DMS53 (cell line): ENCODE data around the gene C1orf21.

Experiments
- DNase-seq: peaks from one replicate; lab custom pipeline; 2025; lab: John Stamatoyannopoulos, UW

Gene C1orf21

DNA sequence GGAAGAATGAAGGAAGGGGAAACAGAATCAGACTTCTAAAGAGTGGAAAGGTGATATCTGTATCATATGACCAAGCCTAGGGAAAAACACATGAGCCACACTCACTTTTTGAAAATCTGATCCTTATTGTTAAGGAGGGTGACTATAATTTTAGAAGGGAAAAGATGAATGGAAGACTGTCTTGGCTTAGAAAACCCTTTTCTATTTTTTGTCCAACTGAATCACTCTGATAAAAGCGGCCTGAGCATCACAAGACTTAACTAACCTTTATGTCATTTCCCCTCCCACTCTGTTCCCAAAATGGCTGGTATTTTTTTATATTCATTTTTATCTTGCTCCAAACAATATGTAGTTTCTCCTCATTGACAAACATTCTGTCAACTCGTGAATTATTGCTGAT is 169.8 kb downstream of the C1orf21 start:
- DNase-seq, result no peak

DNA sequence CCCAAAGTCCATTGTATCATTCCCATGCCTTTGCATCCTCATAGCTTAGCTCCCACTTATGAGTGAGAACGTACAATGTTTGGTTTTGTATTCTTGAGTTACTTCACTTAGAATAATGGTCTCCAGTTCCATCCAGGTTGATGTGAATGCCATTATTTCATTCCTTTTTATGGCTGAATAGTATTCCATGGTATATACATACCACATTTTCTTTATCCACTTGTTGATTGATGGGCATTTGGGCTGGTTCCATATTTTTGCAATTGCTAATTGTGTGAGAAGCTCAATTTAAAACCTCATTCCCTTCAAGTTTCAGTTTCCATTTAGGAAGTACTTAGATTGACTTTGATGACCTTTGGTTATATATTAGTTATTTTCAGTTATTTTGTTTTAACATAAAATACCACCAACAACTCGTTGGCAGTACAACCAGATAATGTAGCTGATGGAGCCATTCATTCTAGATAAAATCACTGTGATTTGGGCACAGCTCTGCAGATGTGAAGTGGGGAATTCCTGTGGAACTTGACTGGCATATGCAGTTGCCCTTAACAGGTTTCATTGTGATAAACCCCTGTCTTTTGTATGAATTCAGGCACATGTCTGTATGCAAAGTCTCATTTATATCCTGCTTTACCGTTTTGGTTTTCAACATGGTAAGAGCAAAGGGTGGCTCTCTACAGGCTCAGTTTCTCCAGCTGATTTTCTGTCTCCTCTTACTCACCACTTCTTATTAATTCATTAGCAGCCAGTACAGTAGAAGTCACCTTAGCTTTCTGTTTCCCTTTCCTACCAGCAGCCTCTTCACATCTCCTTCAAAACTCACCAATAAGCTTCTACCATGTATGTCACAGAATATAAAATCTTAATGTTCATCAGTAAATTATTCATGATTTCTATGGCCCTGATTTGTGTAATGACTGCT is 170.9 kb downstream of the C1orf21 start:
- DNase-seq, result no peak

DNA sequence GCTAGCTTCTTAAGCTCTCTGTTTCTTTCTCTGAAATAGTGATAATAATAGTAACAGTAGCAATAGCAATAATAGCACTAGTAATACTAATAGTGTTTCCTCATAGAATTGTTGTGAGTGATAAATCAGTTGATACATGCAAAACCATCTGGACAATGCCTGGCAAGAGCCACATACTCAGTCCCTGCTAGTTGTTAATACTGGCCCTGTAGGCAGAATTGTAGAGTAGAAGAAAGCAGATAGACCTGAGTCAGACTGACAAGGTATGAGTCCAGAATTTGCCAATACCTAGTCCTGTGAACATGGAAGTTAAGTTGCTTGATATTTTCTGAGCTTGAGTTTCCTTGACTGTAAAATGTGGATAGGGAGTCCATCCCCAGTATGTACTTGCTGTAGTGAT is 171.9 kb downstream of the C1orf21 start:
- no peak for DNase-seq

DNA sequence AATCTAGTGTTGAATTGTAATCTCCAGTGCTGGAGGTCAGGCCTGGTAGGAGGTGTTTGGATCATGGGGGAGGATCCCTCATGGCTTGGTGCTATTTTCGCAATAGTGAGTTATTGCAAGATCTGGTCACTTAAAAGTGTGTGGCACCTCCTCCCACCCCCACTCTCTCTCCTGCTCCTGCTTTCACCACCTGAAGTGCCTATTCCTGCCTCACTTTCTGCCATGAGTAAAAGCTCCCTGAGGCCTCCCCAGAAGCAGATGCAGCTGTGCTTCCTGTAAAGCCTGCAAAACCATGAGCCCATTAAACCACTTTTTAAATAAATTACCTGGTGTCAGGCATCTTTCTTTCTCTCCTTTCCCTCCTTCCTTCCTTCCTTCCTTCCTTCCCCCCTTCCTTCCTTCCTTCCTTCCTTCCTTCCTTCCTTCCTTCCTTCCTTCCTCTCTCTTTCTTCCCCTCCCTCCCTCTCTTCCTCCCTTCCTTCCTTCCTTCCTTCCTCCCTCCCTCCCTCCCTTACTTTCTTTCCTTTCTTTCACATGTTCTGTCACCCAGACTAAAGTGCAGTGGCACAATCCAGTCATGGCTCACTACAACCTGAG is 172.4 kb downstream of the C1orf21 start:
- no peak for DNase-seq

DNA sequence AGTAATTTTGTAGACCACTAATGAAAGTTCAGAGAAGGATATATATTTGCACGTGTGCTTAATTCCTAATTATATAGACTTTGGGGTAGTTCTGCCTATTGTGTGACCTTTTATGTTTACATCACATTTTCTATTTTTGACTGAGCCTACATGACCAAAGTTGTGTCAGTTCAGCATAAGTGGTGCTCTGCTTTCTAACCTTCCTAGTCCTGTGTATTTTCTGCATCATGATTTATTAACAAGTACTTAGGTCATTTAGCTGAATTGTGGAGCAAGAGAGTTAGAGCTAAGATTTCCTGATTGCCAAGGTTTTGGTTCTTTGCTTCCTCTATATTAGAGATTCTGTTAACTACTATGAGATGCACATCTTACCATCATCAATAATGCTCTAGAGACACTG is 176.0 kb downstream of the C1orf21 start:
- DNase-seq, result no peak

DNA sequence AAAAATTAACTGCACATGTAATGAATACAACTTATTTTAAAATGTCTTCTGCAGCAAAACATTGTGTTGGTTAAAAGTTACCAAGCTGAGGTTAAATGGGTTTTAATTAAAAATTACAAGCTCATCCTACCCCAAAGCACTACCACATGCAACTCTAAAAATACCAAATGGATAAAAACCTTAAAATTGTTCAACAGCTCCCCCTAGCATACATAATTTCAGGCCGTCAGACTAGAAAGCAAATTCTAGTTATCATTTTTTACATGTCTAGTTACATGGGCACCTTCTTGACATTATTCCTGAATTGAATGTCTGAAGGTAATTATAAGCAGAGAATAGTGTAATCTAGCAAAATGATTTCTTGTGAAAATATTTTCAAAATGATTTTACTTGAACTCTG is 176.5 kb downstream of the C1orf21 start:
- DNase-seq, result peak; percentile 55

DNA sequence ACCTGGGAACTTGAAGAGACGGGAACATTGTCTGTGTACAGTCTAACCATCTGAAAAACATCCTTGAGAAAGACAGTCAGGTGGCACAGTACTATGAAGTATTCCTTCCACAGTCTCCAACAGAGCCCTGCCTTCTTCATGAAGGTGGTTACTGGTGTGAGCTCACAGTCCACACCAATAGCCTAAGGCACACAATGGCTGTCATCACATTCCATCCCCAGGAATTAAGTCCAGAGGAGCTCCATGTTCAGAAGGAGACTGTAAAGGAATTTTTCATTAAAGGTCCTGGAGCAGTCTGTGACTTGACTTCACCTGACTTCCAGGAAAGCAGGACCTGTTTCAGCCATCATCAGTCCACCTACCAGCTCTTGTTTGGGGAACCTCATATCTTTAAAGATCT is 180.2 kb downstream of the C1orf21 start:
- DNase-seq, result no peak

DNA sequence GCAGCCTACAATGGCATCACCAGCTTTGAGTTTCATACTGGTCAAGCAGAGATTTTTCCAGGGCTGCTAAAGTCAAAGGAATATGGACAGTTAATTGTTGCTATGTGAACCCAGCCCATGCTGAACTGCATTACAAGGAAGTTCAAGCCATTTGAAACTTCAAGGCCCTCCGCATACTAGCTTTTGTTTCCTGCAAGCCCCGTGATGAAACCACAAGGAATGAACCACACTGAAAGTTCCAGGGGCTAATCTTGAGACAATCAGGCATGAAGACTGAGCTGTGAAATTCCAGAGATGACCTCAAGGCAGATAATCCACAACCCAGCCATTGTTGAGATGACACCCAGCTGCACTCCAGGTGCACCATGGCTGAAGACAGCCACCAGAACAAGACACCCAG is 180.8 kb downstream of the C1orf21 start:
- DNase-seq, result no peak

DNA sequence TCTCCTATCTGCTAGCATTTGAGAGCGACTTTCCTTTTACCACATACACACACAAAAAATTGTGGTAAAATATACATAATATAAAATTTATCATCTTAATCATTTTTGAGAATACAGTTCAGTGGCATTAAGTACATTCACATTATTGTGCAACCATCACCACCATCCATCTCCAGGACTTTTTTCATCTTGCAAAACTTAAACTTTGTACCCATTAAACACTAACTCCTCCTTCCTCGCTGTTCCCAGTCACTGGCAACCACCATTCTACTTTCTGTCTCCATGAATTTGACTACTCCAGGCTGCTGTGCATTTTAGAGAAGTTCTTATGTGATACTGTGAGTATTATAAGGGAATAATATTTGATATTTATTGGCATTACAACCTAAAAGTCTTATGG is 181.3 kb downstream of the C1orf21 start:
- DNase-seq, result no peak

DNA sequence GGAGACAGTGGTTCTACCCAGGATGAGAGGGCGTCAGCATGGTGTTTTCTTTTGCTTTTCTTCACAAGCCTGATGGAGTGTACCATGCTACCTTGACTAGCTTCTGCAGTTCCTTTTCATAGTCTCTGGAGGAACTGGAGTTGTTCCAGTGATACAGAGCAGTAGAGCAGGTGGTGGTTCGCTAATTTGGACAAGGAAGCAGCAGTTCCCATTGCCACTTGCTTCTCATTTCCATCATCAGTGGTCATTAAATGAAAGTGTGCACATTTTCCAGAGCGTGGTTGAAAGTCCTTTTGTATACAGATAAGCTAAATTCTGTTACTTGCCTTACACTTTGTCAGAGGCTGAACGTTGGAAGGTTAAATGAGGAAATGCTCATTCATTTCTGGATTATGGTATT is 182.3 kb downstream of the C1orf21 start:
- no peak for DNase-seq

DNA sequence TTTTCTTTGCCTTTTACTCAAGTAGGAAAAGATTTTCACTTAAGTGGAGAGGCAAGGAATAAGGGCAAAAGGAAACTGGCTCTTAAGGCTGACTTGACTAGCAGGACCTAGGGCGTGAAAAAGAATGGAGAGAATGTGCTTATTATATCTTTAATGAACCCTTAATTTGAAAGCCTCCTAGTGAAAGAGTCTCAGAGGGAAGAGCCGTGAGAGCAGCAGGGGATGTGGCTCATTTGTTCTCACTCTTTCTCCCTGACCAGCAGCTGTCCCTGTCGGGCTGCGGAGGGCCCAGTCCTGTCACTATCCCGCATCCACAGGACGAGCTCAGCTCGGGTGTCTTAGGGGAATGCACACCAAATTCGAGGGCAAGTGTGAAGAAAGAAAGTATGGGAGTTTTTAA is 187.8 kb downstream of the C1orf21 start:
- no peak for DNase-seq

DNA sequence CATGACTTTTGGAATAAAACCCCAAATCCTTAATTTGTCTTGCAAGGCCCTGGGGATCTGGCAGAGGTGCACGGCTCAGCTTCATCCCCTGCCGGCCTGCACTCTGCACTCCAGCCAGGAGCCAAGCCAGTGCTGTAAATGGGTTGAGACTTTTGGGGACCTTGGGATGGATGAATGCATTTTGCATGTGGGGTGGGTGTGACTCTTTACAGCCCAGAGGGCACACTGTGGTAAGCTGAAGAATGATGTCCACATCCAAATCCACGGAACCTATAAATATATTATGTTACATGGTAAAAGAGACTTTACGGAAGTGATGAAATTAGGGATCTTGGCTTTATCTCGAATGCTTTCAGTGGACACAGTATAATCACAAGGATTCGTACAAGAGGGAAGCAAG is 190.0 kb downstream of the C1orf21 start:
- DNase-seq, result no peak

DNA sequence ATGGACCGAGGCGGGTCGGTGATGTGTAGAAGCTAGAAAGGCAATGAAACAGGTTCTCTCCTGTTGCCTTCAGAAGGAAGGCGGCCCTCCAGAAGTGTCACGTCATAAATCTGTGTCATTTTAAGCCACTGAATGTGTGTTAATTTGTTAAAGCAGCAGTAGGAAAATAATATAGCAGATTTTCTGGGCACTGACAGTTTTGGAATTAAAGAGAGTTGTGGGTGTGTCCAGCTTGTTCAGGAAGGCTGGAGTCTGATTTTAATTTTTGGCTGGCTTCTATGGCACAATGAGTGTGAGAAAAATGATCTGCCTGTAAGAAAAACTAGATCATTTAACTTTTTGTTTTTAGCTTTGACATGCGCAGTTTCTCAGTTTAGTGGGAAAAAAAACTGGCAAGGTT is 190.5 kb downstream of the C1orf21 start:
- DNase-seq, result no peak

DNA sequence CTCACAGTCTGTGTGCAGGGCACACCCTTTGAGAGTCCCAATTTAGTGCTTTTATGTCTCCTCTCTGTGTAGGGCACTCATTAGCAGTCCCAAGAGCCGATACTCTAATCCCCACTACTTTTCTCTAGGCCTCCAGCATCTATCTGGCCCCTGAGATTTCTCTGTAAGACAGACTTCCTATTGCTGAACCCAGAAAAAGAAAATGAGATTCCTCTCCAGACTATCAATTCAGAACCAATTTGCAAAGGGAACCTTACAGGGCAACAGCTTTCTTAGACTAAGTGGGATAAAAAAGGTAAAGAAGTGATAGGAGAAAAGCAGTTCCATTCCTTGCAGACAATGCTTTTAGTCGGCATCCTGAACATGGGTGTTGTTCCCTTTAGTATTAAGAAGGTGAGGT is 195.6 kb downstream of the C1orf21 start:
- no peak for DNase-seq

DNA sequence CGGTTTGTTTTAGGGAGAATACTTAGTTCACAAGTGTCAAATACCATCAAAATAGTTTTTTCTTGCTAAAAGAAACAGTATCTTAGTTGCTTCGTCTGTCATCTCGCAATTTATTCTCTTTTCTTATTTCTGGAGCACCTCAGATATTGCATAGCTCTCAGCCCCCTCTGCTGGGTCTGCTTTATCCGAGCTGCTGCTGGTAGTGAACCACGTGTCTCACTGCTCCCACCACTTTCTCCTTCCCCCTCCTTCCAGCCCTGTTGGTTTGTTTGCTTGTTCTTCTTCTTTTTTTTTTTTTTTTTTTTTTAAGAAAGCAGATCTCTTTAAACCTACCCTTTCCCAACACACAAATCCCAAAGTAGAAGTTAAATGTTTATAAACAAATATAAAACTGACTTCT is 197.0 kb downstream of the C1orf21 start:
- DNase-seq, result no peak

DNA sequence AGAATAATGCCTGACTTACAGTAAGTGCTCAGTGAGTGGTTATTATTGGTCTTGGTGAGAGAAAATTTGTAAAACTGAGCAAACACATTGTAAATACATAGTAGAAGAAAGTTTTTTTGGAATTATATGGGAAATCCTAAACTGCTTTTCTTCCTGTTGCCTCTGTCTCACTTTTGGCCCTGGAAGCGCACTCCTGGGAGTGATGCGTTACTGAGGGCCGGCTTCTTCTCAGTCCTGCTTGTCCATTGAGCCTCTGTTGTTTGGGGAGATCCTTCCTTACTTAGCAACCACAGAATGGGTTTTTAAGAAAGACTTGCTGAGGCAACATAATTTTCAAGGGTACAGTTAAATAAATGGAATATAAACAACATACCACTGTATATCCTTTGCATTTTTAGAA is 201.9 kb downstream of the C1orf21 start:
- no peak for DNase-seq

DNA sequence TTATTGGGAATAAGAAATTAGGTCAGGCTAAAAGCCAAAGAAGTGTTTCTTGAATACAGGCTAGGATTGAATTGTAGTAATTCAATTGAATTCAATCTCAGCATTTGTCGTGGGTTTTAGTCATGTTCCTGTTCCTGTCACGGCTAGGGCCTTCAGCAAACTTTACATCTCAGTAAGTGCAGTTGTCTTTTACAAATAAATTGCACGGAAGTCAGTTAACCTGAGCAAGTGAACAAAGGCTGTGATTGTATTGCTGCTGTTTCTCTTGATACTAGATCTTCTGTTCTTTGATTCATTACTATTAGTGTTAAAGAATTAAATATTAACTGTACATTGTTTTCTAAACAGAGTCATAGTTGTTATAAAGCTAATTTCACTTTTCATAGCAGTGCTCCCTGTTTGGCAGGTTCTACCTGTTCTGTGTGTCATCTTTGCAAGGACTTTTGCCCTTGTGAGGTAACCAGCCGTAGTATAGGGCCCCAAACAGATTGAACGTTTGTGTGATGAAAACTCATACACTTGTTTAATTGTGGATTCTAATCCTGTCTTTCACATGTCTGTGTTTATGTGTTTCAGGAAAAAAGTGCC is 203.4 kb downstream of the C1orf21 start:
- peak; percentile 93 for DNase-seq

DNA sequence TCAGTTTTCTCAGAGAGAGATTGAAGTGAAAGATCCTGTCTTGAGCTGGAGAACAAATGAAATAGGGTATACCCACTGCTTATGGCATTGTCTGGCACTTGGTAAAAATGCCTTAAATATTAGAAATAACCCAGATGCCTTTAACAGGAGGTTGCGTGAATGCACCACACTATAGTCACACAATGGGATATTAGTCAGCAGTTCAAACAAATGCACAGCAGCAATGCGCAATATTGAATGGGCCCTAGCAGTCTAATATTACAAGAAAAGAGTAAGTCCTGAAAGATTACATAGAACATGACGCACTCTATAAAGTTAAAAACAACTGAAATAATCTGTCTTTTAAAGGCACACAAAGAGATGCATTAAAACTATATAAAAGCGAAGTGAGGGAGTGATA is 206.8 kb downstream of the C1orf21 start:
- DNase-seq, result peak; percentile 21

DNA sequence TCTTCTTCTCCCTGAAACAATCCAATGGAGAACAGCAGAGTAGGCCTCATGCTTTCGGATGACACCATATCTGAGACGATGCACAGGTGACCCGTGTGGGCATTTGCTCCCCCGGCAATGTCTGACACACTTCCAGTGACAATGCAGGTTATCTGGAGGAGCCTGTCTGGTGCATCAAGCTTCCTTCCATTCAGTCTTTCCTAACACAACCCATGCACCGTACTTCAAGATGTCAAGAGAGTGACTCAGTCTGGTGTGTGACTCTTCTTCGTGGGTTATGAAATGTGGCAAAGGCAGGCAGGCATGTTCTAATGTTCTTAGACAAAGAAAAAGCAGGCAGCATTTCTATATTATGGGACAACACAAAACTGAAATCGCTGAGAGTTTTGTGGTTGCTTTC is 208.8 kb downstream of the C1orf21 start:
- no peak for DNase-seq

DNA sequence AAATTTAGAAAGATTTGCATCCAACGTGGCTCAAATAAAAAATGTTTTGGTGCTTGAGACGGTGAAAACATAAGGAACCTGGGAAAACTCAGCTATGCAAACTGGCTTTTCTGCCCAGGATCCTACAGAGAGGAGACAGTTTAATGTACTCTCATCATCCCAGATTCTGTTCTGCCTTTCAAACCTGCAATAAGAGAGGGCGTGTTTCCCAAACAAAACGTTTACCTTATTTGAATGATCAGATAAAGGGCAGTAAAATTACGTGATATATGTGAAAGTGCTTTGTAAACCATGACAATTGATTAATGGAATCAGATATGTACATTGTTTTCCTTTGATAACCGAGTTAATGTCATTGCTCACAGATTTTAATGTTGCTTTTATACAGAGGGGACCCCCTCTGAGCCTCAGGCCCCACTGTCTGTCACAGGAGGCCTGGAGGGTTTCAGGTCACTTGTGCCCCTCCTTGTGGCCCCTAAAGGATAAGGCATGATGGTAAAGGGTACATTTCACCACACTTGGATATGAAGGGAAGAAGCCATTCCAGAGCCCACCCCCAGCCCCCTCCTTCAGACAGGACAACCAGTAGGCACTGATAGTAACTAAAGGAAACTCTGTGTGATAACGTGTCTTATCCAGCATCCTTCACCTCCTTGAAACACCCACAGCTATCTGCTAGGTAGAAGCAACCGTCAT is 210.3 kb downstream of the C1orf21 start:
- DNase-seq, result no peak

DNA sequence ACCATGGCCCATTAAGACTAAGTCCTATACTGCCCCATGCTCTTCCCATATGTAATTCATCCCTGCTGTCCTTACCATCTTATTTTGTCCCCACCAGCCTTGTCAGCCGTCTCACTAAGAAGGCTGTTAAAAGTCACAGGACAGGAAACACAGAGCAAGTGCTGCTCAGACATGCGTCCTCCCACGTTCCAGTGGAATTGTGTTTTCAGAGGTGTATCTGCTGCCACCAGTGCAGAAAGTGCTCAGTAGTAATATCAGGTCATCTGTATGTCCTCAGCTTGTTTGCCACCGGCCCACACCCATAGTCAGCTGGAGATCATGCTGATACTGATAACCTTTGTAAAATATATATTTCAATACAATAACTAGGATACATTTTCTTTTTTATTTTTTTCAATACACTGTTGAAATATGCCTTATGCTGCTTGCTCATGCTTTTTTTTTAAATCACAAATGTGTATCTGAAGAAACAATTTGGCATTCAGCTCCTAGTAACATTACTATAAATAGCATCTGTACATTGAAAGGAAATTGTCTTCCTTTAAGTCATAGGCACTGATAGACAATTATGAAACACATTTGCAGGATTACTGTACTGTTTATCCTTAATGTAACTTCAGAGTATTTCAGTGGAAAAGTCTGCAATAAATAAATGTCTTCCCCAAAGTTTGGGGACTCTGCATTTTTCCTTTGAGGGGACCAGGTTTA is 211.0 kb downstream of the C1orf21 start:
- no peak for DNase-seq
